ENCODE results near the gene OPN3. TPM values are rescaled to one million over a fixed set of nuclear protein-coding genes. Genes with fewer than 3 reads are reported as not detected.

Gene OPN3
- total RNA-seq, 1 donor from 2014 or later: 32.1 TPM

DNA sequence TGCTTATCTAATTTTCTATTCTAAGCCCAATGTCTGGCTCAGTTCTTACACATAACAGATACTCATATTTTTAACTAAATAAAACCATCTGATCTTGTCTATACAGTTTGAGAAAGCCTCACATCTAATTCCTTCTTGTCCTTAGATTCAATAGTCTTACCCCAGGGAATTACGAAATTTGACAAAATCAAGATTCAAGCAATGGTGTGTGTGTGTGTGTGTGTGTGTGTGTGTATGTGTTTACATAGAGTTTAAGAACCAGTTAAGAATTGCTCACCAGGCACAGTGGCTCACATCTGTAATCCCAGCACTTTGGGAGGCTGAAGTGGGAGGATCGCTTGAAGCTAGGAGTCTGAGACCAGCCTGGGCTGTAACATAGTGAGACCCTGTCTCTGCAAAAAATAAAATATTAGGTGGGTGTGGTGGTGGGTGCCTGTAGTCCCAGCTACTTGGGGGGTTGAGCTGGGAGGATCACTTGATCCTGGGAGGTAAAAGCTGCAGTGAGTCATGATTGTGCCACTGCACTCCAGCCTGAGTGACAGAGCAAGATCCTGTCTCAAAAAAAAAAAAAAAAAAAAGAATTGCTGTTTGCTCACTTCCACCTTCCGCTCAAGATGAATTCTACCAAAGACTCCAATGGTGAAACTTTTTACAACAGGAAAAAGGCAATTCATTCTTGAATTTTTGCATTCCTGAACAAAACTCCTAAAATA lies 18.1 kb upstream of the OPN3 start:
- CTCF ChIA-PET: no interaction called here
- Mint-ChIP-seq H3K4me1 (no peaks in the 10 kb centered on the region), H3K27ac (no peak overlapping the region), H3K4me3 (no peak overlapping the region), H3K27me3 (peaks cover 8% of the 10 kb centered on the region), H3K9me3 (no peaks in the 10 kb centered on the region), H3K36me3 (ENCODE audit: low read depth) (no peaks in the 10 kb centered on the region)
- intact Hi-C loops (cut with micrococcal nuclease): no loop called here
- no peak for ATAC-seq (ENCODE audit: low read depth)
- POLR2A ChIA-PET: no interaction called here
- DNase-seq: no peak
- TF ChIP-seq, protein P1, sequence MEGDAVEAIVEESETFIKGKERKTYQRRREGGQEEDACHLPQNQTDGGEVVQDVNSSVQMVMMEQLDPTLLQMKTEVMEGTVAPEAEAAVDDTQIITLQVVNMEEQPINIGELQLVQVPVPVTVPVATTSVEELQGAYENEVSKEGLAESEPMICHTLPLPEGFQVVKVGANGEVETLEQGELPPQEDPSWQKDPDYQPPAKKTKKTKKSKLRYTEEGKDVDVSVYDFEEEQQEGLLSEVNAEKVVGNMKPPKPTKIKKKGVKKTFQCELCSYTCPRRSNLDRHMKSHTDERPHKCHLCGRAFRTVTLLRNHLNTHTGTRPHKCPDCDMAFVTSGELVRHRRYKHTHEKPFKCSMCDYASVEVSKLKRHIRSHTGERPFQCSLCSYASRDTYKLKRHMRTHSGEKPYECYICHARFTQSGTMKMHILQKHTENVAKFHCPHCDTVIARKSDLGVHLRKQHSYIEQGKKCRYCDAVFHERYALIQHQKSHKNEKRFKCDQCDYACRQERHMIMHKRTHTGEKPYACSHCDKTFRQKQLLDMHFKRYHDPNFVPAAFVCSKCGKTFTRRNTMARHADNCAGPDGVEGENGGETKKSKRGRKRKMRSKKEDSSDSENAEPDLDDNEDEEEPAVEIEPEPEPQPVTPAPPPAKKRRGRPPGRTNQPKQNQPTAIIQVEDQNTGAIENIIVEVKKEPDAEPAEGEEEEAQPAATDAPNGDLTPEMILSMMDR (IDR thresholded peaks at IDR 0.05): no peak

DNA sequence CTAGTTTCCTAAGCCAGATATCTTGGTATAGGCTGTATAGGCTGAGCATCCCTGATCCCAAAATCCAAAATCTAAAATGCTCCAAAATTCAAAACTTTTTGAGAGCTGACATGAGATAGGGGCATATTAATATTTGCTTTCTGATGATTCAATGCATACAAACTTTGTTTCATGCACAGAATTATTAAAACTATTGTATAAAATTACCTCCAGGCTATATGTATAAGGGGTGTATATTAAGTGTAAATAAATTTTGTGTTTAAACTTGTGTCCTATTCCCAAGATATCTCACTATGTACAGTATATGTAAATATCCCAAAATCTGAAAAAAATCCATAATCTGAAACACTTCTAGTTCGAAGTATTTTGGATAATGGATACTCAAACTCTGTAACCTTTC lies 14.5 kb upstream of the OPN3 start:
- DNase-seq: no peak
- no peak overlapping the region for H3K27ac Mint-ChIP-seq
- intact Hi-C loops (cut with micrococcal nuclease): no loop called here
- ChIA-PET POLR2A (no interaction called here), CTCF (interaction anchor here (1.1 kb wide), 1 partner anchor 344 kb away, joined by 3 read pairs; no protein-coding TSS in a partner anchor)
- peaks cover 8% of the 10 kb centered on the region for H3K27me3 Mint-ChIP-seq
- TF ChIP-seq, protein P1 (IDR thresholded peaks at IDR 0.05): no peak
- no peak overlapping the region for H3K4me3 Mint-ChIP-seq
- H3K9me3 Mint-ChIP-seq: no peaks in the 10 kb centered on the region
- H3K36me3 Mint-ChIP-seq (ENCODE audit: low read depth): no peaks in the 10 kb centered on the region
- ATAC-seq (ENCODE audit: low read depth): no peak
- H3K4me1 Mint-ChIP-seq: no peaks in the 10 kb centered on the region

DNA sequence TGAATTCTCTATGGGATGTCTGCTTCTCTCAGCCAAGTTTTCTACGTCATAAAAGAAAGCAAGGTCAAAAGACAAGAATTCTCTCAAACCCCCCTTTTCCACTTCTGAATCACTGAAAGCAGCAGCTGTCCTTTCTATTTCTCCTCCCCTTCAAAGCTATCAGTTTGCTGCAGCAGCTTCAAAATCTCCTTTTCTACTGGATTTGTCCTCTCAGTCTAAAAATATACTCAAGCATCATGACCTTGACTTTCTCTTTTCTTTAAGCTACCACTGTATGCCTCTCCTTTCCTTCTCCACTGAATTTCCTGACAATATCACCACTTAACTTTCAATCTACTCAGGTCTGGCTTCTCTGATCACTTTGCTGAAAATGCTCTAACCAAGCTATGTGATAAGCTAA lies 13.8 kb upstream of the OPN3 start:
- DNase-seq: no peak
- H3K36me3 Mint-ChIP-seq (ENCODE audit: low read depth): no peaks in the 10 kb centered on the region
- no peak overlapping the region for H3K27ac Mint-ChIP-seq
- POLR2A ChIA-PET: no interaction called here
- intact Hi-C loops (cut with micrococcal nuclease): no loop called here
- no peak overlapping the region for H3K4me3 Mint-ChIP-seq
- CTCF ChIA-PET: interaction anchor here (1.1 kb wide), 1 partner anchor 344 kb away, joined by 3 read pairs; no protein-coding TSS in a partner anchor
- no peaks in the 10 kb centered on the region for H3K9me3 Mint-ChIP-seq
- H3K27me3 Mint-ChIP-seq: peaks cover 7% of the 10 kb centered on the region
- TF ChIP-seq, protein P1 (IDR thresholded peaks at IDR 0.05): no peak
- no peaks in the 10 kb centered on the region for H3K4me1 Mint-ChIP-seq
- ATAC-seq (ENCODE audit: low read depth): no peak

DNA sequence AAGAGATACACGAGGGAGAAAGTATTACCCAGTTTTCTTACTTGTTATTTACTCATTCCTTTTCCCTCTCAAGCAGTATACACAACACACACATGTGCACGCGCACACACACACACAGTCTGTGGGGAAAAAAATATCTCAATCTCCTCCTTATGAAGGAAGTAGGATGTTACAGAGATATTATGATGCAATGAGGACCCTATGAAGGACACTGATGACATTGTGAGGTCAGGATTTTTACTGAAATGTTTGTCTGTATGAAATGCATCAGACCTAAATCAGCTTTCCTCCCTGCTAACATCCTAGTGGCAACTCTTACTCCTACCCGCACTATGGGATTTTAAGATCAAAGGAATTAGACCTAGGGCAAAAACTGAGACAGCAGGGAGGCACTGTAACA lies 11.8 kb upstream of the OPN3 start, which contains the start of gene WDR64:
Gene WDR64, plus strand, starts transcription at position 270 of the 400 bp plus-strand sequence. CDS start 204 bp downstream, outside the sequence.
- H3K4me1 Mint-ChIP-seq: no peaks in the 10 kb centered on the region
- H3K4me3 Mint-ChIP-seq: no peak within 1 kb of the TSS
- peaks cover 4% of the 10 kb centered on the region for H3K27me3 Mint-ChIP-seq
- intact Hi-C loops (cut with micrococcal nuclease): no loop called here
- no peaks in the 10 kb centered on the region for H3K36me3 Mint-ChIP-seq (ENCODE audit: low read depth)
- ATAC-seq (ENCODE audit: low read depth): no peak
- H3K9me3 Mint-ChIP-seq: no peaks in the 10 kb centered on the region
- DNase-seq: no peak
- H3K27ac Mint-ChIP-seq: no peak within 1 kb of the TSS
- CTCF ChIA-PET: interaction anchor here (1.0 kb wide), 1 partner anchor 8 kb away, joined by 3 read pairs; no protein-coding TSS in a partner anchor
- POLR2A ChIA-PET: no interaction called here
- TF ChIP-seq, protein P1 (IDR thresholded peaks at IDR 0.05): no peak

DNA sequence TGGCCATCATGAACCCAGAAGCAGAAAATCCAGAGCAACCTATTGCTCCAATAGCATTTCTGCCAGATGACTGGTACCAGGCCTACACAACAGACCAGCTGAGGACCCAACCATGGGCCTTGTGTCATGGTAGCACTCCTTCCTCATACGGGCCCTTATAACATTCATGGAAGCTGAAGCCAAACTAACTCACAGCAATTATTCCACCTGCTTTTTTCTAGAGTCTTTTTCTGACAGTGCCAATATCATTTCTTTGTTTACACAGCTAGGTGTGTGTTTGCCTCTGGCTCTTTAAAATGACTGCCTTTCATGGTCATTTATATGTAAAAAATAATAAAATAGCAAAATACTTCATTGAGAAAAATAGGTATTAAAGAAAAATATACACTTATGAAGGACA lies 8.0 kb upstream of the OPN3 start:
- intact Hi-C loops (cut with micrococcal nuclease): no loop called here
- ATAC-seq (ENCODE audit: low read depth) (no peak), DNase-seq (no peak)
- ChIA-PET POLR2A (no interaction called here), CTCF (no interaction called here)
- peaks cover 3% of the 10 kb centered on the region for H3K9me3 Mint-ChIP-seq
- H3K36me3 Mint-ChIP-seq (ENCODE audit: low read depth): no peaks in the 10 kb centered on the region
- no peaks in the 10 kb centered on the region for H3K27me3 Mint-ChIP-seq
- H3K4me1 Mint-ChIP-seq: peaks cover 3% of the 10 kb centered on the region
- TF ChIP-seq, protein P1 (IDR thresholded peaks at IDR 0.05): no peak
- H3K4me3 Mint-ChIP-seq: no peak overlapping the region
- no peak overlapping the region for H3K27ac Mint-ChIP-seq
